Measurements from ENCODE around the gene RNF208. TPM values are rescaled to one million over a fixed set of nuclear protein-coding genes. Genes with fewer than 3 reads are reported as not detected.

Gene RNF208
- total and polyA plus RNA-seq, 2 donors (not counting 3 experiments of a cell fraction or from before 2014, with no cell fraction given), result 1.3 to 4.8 TPM

- no peak for DNase-seq (ENCODE audit: low read depth, low spot score)
- no peak for FAIRE-seq
- BruUV-seq (replicated peaks), result TSS peak; percentile 66
- no peaks in the 10 kb centered on the region for H4K20me1 ChIP-seq (replicated peaks; ENCODE audit: control insufficient read depth, extremely low read depth, insufficient read depth, low read length)
- H3K4me3 ChIP-seq (replicated peaks in 1 of 3; ENCODE audit: insufficient read depth in 1 of 3, low read depth in 1 of 3, low read length in 3 of 3), result peak overlapping the region; percentile 57 to 86 (median 64)
- H3K9me1 ChIP-seq (replicated peaks; ENCODE audit: control insufficient read depth, extremely low read depth, insufficient read depth, low read length), result no peaks in the 10 kb centered on the region
- H2AFZ ChIP-seq (ENCODE audit: low read depth, low read length), result peak overlapping the region; percentile 73
- H3K27ac ChIP-seq (ENCODE audit: insufficient read depth, low read depth, low read length), result no peak overlapping the region
- POLR2A ChIA-PET, result interaction anchor here (1.3 kb wide), 1 partner anchor 52 kb away, joined by 7 read pairs; no protein-coding TSS in a partner anchor
- peaks cover 0 to 37% of the 10 kb centered on the region in 2 experiments for H3K36me3 ChIP-seq (ENCODE audit: control insufficient read depth in 2 of 2, extremely low read depth in 1 of 2, insufficient read depth in 2 of 2, low read length in 2 of 2)
- peaks cover 17% of the 10 kb centered on the region for H3K4me1 ChIP-seq (ENCODE audit: control insufficient read depth, extremely low read depth, insufficient read depth, low read length)
- H3K79me2 ChIP-seq (ENCODE audit: control insufficient read depth, insufficient read depth, low read length), result peaks cover 33% of the 10 kb centered on the region
- CTCF ChIA-PET, result interaction anchor here (0.9 to 3.1 kb wide), 8 partner anchors 11 to 159 kb away, joined by 3 to 30 read pairs (median 4); partner anchors contain the start of gene RNF224
- peak overlapping the region; percentile 62 for H3K4me2 ChIP-seq (ENCODE audit: insufficient read depth, low read length)
- peak overlapping the region; percentile 61 for H3K9ac ChIP-seq (replicated peaks; ENCODE audit: extremely low read depth, insufficient read depth, low read length)
- dilution Hi-C loops (cut with MboI; ENCODE audit: extremely low pct_ligation_motif_present, low sequenced_read_pairs) (no loop called here), intact Hi-C loops (cut with micrococcal nuclease) (loop anchor here (2.0 kb wide), 1 partner anchor 17 kb away; the partner anchor contains the start of genes NDOR1 and TMEM203)
- TF ChIP-seq FOS (IDR thresholded peaks at IDR 0.05; ENCODE audit: borderline replicate concordance, insufficient read depth, low read length), result no peak
- TF ChIP-seq POLR2AphosphoS5 (IDR thresholded peaks at IDR 0.05; ENCODE audit: insufficient read depth, low read depth, low read length), result no peak
- TF ChIP-seq MAX (IDR thresholded peaks at IDR 0.05; ENCODE audit: insufficient read depth, insufficient read length), result no peak
- TF ChIP-seq MYC (IDR thresholded peaks at IDR 0.05; ENCODE audit: low read depth, low read length), result no peak
- no peak for TF ChIP-seq POLR2A (IDR thresholded peaks at IDR 0.05; ENCODE audit: low read depth, low read length)
- no peak for TF ChIP-seq CTCF (IDR thresholded peaks at IDR 0.05; ENCODE audit: extremely low read depth in 1 of 2, insufficient read depth in 1 of 2, low read depth in 1 of 2, low read length in 2 of 2)
- no peak for TF ChIP-seq GATA2 (IDR thresholded peaks at IDR 0.05; ENCODE audit: insufficient read depth, insufficient read length, low read depth, low read length)
- H3K9me3 ChIP-seq (replicated peaks; ENCODE audit: control insufficient read depth, insufficient read depth, low read length), result no peaks in the 10 kb centered on the region
- no peaks in the 10 kb centered on the region for H3K27me3 ChIP-seq (ENCODE audit: control insufficient read depth in 2 of 2, insufficient read depth in 2 of 2, low read length in 2 of 2)
Observed at GRCh38 chr9:137188086-137188489, 34.0 kb downstream of the RNF208 start.

Data from endothelial cell of umbilical vein (primary cell).